ENCODE data around the gene EIF4E2.

GRCh38 chr2:232603283-232603682 is 52.8 kb downstream of the EIF4E2 start:
- TF ChIP-seq ZNF121 (CRISPR knock-in tag; IDR thresholded peaks at IDR 0.05) (no peak), USF1 (CRISPR knock-in tag; IDR thresholded peaks at IDR 0.05) (no peak), FOXP4 (CRISPR knock-in tag; IDR thresholded peaks at IDR 0.05) (no peak), CREB1 (CRISPR knock-in tag; IDR thresholded peaks at IDR 0.05) (no peak), SMAD4 (CRISPR knock-in tag; IDR thresholded peaks at IDR 0.05) (no peak), ZBTB21 (CRISPR knock-in tag; IDR thresholded peaks at IDR 0.05; ENCODE audit: borderline replicate concordance) (no peak)
- TF ChIP-seq, protein P1, sequence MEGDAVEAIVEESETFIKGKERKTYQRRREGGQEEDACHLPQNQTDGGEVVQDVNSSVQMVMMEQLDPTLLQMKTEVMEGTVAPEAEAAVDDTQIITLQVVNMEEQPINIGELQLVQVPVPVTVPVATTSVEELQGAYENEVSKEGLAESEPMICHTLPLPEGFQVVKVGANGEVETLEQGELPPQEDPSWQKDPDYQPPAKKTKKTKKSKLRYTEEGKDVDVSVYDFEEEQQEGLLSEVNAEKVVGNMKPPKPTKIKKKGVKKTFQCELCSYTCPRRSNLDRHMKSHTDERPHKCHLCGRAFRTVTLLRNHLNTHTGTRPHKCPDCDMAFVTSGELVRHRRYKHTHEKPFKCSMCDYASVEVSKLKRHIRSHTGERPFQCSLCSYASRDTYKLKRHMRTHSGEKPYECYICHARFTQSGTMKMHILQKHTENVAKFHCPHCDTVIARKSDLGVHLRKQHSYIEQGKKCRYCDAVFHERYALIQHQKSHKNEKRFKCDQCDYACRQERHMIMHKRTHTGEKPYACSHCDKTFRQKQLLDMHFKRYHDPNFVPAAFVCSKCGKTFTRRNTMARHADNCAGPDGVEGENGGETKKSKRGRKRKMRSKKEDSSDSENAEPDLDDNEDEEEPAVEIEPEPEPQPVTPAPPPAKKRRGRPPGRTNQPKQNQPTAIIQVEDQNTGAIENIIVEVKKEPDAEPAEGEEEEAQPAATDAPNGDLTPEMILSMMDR (IDR thresholded peaks at IDR 0.05): no peak
- TF ChIP-seq, protein P2, sequence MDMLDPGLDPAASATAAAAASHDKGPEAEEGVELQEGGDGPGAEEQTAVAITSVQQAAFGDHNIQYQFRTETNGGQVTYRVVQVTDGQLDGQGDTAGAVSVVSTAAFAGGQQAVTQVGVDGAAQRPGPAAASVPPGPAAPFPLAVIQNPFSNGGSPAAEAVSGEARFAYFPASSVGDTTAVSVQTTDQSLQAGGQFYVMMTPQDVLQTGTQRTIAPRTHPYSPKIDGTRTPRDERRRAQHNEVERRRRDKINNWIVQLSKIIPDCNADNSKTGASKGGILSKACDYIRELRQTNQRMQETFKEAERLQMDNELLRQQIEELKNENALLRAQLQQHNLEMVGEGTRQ (CRISPR knock-in tag; IDR thresholded peaks at IDR 0.05): no peak

All from WTC11 (cell line).